ENCODE data around the gene CDH23.

DNA sequence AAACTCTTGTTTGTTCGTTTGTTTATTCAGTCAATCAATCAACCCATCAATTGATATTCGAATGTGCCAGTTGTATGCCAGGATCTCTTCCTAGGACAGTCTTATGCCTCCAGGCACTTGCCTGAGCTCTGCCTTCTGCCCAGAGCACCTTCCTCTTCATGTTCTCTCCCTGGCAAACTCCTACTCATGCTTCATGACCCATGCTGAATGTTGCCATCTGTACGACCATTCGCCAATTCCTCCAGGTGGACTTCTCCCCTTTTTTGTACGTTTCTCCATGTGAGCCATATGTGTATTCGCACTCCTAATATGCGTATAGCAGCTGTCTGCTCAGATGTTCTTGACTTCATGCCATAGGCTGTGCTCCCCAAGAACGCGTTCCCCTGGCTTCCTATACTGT is 180.1 kb downstream of the CDH23 start:
- TF ChIP-seq CTCF (conservative IDR thresholded peaks at IDR 0.05) (no peak), EZH2 (IDR thresholded peaks at IDR 0.05; ENCODE audit: low read depth) (no peak)
